ENCODE data around the gene GFOD1. TPM values are rescaled to one million over a fixed set of nuclear protein-coding genes. Genes with fewer than 3 reads are reported as not detected.
"Not testable (repeated sequence)": the region's sequence is repeated elsewhere in the genome, so short reads cannot be mapped to it uniquely, and the experiment has no call there.

GFOD1 gene
- total and polyA plus RNA-seq, 7 experiments from 2014 or later = 0.24 to 10.8 (median 1.4) TPM; not detected in 1

DNA sequence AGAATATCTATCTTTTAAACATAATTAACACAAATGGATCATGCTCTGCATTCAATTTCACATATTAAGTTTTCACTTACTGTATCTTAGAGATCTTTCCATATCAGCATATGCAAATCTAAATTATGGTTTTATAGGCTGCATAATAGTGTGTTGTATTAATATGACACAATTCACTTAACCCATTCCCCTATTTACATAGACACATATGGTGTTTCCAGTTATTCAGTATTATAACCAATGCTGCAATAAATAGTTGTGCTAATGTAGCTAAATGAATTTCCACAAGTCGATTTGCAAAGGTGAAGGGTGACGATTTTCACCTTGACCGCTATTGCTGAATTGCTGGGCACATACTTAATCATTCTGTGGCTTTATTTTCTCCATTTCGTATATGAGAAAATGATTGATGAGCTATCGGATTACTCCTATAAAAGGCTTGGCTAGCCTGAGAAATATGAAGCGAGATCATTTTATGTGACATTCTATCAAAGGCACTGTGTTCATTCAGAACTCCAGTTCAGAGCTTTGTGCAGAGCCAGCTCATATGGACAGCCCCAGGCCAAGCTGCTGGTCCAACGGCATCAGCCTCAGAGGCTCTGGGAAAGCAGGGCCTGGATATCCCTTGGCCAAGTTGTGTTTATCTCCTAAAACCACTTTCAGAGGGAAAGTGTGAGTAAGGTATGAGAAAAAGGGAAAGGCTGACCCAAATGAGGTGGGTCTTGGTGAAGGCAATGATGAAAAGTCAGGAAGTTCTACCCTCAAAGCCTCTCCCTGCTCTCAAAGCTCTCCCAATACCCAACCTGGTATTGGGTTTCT, 50.8 kb downstream of the GFOD1 start:
- Mint-ChIP-seq H3K4me3 (peak overlapping the region in 1 of 10 donors; percentile 24), H3K27ac (no peak overlapping the region), H3K27me3 (no peaks in the 10 kb centered on the region), H3K9me3 (peaks cover 0 to 6% (median 0%) of the 10 kb centered on the region in 11 donors), H3K4me1 (peaks cover 8 to 49% (median 36%) of the 10 kb centered on the region in 7 donors), H3K36me3 (peaks cover 0 to 14% (median 0%) of the 10 kb centered on the region in 5 donors)
- ChIA-PET CTCF (interaction anchor here (0.5 kb wide), 1 partner anchor 105 kb away, joined by 3 read pairs; no protein-coding TSS in a partner anchor), POLR2A (no interaction called here)
- DNase-seq = no peak
- Histone ChIP-seq H3K27ac (ENCODE audit: low read depth, low read length) (no peak overlapping the region), H3K9me3 (ENCODE audit: control insufficient read depth in 2 of 3, low read length in 3 of 3) (no peaks in the 10 kb centered on the region), H3K36me3 (ENCODE audit: control insufficient read depth in 2 of 3, insufficient read depth in 3 of 3, low read length in 3 of 3) (no peaks in the 10 kb centered on the region), H3K27me3 (ENCODE audit: control insufficient read depth in 2 of 2, insufficient read depth in 2 of 2, low read length in 2 of 2) (no peaks in the 10 kb centered on the region), H3K4me3 (ENCODE audit: low read length) (no peak overlapping the region), H3K4me1 (ENCODE audit: control insufficient read depth in 2 of 2, insufficient read depth in 2 of 2, low read length in 2 of 2) (peaks cover 4 to 34% of the 10 kb centered on the region in 2 donors)
- intact Hi-C loops (cut with micrococcal nuclease) = no loop called here
- no peak for ATAC-seq

DNA sequence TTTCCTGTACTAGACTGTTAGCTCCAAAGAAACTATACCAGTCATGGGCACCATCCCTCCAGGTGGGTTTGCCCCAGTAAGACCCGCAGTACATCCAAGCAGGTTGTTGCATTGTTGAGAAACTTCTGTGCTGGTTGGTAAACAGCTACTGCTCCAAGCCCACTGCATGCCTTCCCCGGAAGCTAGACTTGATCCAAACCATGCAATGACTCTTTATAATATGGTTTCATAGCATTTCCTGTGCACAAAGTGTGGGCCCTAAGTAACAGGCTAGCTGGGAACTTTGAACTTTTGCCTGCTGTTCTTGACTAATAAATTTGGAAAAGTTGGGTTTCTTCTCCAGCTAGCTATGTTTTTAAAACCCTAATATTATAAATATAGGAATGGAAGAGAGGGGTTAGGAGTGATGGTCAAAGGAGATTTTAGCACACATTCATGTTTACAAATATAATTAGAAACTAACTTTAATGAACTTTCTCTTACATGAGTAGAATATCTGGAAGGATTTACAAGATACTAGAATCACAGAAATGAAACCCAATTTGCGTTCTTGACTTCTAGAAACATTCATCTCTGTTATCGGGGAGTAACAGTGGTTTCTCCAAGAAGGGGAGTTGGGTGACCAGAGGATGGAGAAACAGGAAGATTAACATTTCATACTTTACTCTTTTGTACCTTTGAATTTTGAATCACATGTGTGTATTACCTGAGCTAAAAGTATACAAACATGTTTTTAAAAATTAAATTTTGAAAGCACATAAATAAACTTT, 51.7 kb downstream of the GFOD1 start:
- DNase-seq = no peak
- Mint-ChIP-seq H3K36me3 (peaks cover 0 to 15% (median 0%) of the 10 kb centered on the region in 5 donors), H3K4me3 (peak overlapping the region in 5 of 10 donors; percentile 42 to 72 (median 61)), H3K9me3 (peaks cover 0 to 6% (median 0%) of the 10 kb centered on the region in 11 donors), H3K27me3 (no peaks in the 10 kb centered on the region), H3K27ac (peak overlapping the region in 4 of 9 donors; percentile 29 to 58 (median 40)), H3K4me1 (peaks cover 8 to 59% (median 44%) of the 10 kb centered on the region in 7 donors)
- H3K36me3 ChIP-seq (ENCODE audit: control insufficient read depth in 2 of 3, insufficient read depth in 3 of 3, low read length in 3 of 3) = no peaks in the 10 kb centered on the region
- H3K4me3 ChIP-seq (ENCODE audit: low read length) = no peak overlapping the region
- CTCF ChIA-PET = no interaction called here
- no peaks in the 10 kb centered on the region for H3K27me3 ChIP-seq (ENCODE audit: control insufficient read depth in 2 of 2, insufficient read depth in 2 of 2, low read length in 2 of 2)
- ATAC-seq = no peak
- no peaks in the 10 kb centered on the region for H3K9me3 ChIP-seq (ENCODE audit: control insufficient read depth in 2 of 3, low read length in 3 of 3)
- POLR2A ChIA-PET = no interaction called here
- H3K27ac ChIP-seq (ENCODE audit: low read depth, low read length) = no peak overlapping the region
- H3K4me1 ChIP-seq (ENCODE audit: control insufficient read depth in 2 of 2, insufficient read depth in 2 of 2, low read length in 2 of 2) = peaks cover 4 to 43% of the 10 kb centered on the region in 2 donors
- intact Hi-C loops (cut with micrococcal nuclease) = no loop called here

DNA sequence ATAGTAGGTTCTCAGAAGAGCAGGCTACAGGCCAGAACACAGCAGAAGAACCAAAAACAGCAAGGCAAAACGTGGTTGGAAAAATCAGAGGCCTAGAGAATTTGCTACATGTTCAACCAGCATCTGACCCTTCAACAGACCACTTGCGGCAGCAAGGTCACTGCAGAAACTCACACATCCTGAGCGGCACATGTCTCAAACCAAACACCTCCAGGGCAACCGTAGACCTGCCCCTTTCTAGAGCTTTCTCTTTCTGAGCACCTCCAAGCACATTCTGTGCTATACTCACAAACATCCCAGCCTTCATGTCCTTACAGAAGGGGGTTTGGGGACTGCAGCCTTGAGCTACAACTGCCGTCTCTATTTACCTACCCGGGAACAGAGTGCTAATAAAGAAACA, 52.6 kb downstream of the GFOD1 start:
- H3K36me3 ChIP-seq (ENCODE audit: control insufficient read depth in 2 of 3, insufficient read depth in 3 of 3, low read length in 3 of 3) = no peaks in the 10 kb centered on the region
- ATAC-seq = peak; percentile 24
- ChIA-PET CTCF (no interaction called here), POLR2A (no interaction called here)
- no peaks in the 10 kb centered on the region for H3K27me3 ChIP-seq (ENCODE audit: control insufficient read depth in 2 of 2, insufficient read depth in 2 of 2, low read length in 2 of 2)
- Mint-ChIP-seq H3K27ac (peak overlapping the region in 1 of 9 donors; percentile 36), H3K36me3 (peaks cover 0 to 15% (median 0%) of the 10 kb centered on the region in 5 donors), H3K4me3 (peak overlapping the region in 2 of 10 donors; percentile 3 to 33), H3K4me1 (peaks cover 8 to 63% (median 45%) of the 10 kb centered on the region in 7 donors), H3K9me3 (peaks cover 0 to 6% (median 0%) of the 10 kb centered on the region in 11 donors), H3K27me3 (no peaks in the 10 kb centered on the region)
- no peak overlapping the region for H3K4me3 ChIP-seq (ENCODE audit: low read length)
- intact Hi-C loops (cut with micrococcal nuclease) = no loop called here
- peaks cover 4 to 46% of the 10 kb centered on the region in 2 donors for H3K4me1 ChIP-seq (ENCODE audit: control insufficient read depth in 2 of 2, insufficient read depth in 2 of 2, low read length in 2 of 2)
- no peak for DNase-seq
- no peaks in the 10 kb centered on the region for H3K9me3 ChIP-seq (ENCODE audit: control insufficient read depth in 2 of 3, low read length in 3 of 3)
- H3K27ac ChIP-seq (ENCODE audit: low read depth, low read length) = no peak overlapping the region

DNA sequence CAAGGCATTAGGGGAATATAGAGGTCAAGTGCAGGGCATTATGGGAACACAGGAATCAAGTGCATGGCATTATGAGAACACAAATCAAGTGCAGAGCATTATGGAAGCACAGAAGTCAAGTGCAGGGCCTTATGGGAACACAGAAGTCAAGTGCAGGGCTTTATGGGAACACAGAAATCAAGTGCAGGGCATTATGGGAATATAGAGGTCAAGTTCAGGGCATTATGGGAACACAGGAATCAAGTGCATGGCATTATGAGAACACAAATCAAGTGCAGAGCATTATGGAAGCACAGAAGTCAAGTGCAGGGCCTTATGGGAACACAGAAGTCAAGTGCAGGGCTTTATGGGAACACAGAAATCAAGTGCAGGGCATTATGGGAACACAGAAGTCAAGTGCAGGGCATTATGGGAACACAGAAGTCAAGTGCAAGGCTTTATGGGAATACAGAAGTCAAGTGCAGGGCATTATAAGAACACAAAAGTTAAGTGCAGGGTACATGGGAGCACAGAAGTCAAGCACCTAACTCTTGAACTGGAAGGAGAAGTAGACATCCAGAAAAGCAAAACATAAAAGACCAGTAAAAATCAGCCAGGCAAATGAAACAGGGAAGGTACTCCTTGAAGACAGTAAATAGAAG, 53.1 kb downstream of the GFOD1 start:
- intact Hi-C loops (cut with micrococcal nuclease) = not testable (repeated sequence)

DNA sequence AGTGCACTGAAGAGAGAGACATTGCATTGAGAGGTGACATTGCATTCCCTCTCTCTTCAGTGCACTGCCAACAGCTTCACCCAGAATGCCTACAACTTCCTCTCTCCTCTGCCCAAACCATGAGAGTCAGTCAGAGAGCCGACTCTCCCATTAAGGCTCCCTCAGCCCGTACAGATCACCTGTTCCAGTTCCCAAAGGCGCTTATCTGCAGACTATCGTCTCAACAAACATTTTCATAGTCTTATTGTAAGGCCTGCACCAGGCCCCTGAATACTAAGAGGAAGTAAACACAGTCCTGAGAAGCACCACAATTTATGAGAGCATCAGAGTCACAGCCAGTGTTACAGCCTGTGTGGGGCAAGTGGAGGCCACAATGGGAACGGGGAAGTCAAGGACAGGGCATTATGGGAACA, 53.7 kb downstream of the GFOD1 start:
- peak; percentile 54 for ATAC-seq
- Mint-ChIP-seq H3K9me3 (peaks cover 0 to 6% (median 0%) of the 10 kb centered on the region in 11 donors), H3K36me3 (peaks cover 0 to 16% (median 0%) of the 10 kb centered on the region in 5 donors), H3K4me3 (peak overlapping the region in 1 of 10 donors; percentile 51), H3K27ac (peak overlapping the region in 3 of 9 donors; percentile 66 to 76 (median 75)), H3K4me1 (peaks cover 16 to 70% (median 53%) of the 10 kb centered on the region in 7 donors), H3K27me3 (no peaks in the 10 kb centered on the region)
- Histone ChIP-seq H3K27ac (ENCODE audit: low read depth, low read length) (no peak overlapping the region), H3K4me1 (ENCODE audit: control insufficient read depth in 2 of 2, insufficient read depth in 2 of 2, low read length in 2 of 2) (peaks cover 11 to 54% of the 10 kb centered on the region in 2 donors), H3K4me3 (ENCODE audit: low read length) (no peak overlapping the region), H3K9me3 (ENCODE audit: control insufficient read depth in 2 of 3, low read length in 3 of 3) (no peaks in the 10 kb centered on the region), H3K36me3 (ENCODE audit: control insufficient read depth in 2 of 3, insufficient read depth in 3 of 3, low read length in 3 of 3) (no peaks in the 10 kb centered on the region), H3K27me3 (ENCODE audit: control insufficient read depth in 2 of 2, insufficient read depth in 2 of 2, low read length in 2 of 2) (no peaks in the 10 kb centered on the region)
- ChIA-PET CTCF (no interaction called here), POLR2A (no interaction called here)
- intact Hi-C loops (cut with micrococcal nuclease) = no loop called here
- DNase-seq = no peak

More for the DNA sequence above, 53.1 kb downstream of the GFOD1 start:
- peaks cover 0 to 17% (median 0%) of the 10 kb centered on the region in 5 donors for H3K36me3 Mint-ChIP-seq
- peak overlapping the region in 2 of 10 donors; percentile 3 to 33 for H3K4me3 Mint-ChIP-seq
- H3K9me3 ChIP-seq (ENCODE audit: control insufficient read depth in 2 of 3, low read length in 3 of 3); H3K27me3 ChIP-seq (ENCODE audit: control insufficient read depth in 2 of 2, insufficient read depth in 2 of 2, low read length in 2 of 2); H3K27me3 Mint-ChIP-seq; POLR2A ChIA-PET; H3K36me3 ChIP-seq (ENCODE audit: control insufficient read depth in 2 of 3, insufficient read depth in 3 of 3, low read length in 3 of 3); ATAC-seq; H3K9me3 Mint-ChIP-seq; CTCF ChIA-PET; DNase-seq; H3K27ac ChIP-seq (ENCODE audit: low read depth, low read length); H3K4me3 ChIP-seq (ENCODE audit: low read length): not testable (repeated sequence)
- peak overlapping the region in 2 of 9 donors; percentile 66 to 75 for H3K27ac Mint-ChIP-seq
- peaks cover 6 to 49% of the 10 kb centered on the region in 2 donors for H3K4me1 ChIP-seq (ENCODE audit: control insufficient read depth in 2 of 2, insufficient read depth in 2 of 2, low read length in 2 of 2)
- peaks cover 11 to 68% (median 48%) of the 10 kb centered on the region in 7 donors for H3K4me1 Mint-ChIP-seq

DNA sequence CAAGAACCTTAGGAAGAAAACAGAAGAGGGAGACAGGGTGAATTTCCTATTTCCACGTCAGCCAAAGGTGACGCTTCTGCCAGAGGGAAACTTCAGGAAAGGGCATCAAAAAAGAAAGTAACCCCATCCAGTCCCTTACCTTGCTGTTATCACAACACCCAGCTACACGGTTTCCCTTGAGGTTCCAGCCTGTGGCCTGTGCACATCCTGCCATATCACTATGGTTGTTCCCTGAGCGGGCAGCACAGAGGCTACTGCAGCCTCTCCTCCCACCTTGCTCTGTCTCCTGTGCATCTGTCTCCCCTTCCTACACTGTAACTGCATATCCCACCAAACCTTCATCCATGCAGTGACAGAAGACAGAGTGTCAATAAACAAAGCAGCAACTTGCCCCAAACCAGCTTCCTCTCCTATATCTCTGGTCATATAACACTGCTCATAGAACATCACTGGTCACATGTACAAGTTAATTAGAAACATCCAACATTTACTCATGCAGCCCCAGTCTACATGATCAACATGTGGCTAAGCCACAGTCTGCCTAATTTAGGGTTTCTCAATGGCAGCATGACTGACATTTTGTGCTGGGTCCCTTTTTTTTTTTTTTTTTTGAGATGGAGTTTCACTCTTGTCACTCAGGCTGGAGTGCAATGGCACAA, 54.7 kb downstream of the GFOD1 start:
- peaks cover 27 to 81% (median 64%) of the 10 kb centered on the region in 7 donors for H3K4me1 Mint-ChIP-seq
- H3K9me3 Mint-ChIP-seq = peaks cover 0 to 6% (median 0%) of the 10 kb centered on the region in 11 donors
- intact Hi-C loops (cut with micrococcal nuclease) = no loop called here
- Histone ChIP-seq H3K27ac (ENCODE audit: low read depth, low read length) (no peak overlapping the region), H3K9me3 (ENCODE audit: control insufficient read depth in 2 of 3, low read length in 3 of 3) (no peaks in the 10 kb centered on the region), H3K27me3 (ENCODE audit: control insufficient read depth in 2 of 2, insufficient read depth in 2 of 2, low read length in 2 of 2) (no peaks in the 10 kb centered on the region), H3K4me1 (ENCODE audit: control insufficient read depth in 2 of 2, insufficient read depth in 2 of 2, low read length in 2 of 2) (peaks cover 22 to 64% of the 10 kb centered on the region in 2 donors), H3K36me3 (ENCODE audit: control insufficient read depth in 2 of 3, insufficient read depth in 3 of 3, low read length in 3 of 3) (no peaks in the 10 kb centered on the region), H3K4me3 (ENCODE audit: low read length) (no peak overlapping the region)
- H3K36me3 Mint-ChIP-seq = peaks cover 0 to 16% (median 0%) of the 10 kb centered on the region in 5 donors
- ATAC-seq = peak; percentile 28
- H3K27ac Mint-ChIP-seq = peak overlapping the region in 4 of 9 donors; percentile 5 to 51 (median 20)
- peak overlapping the region in 2 of 10 donors; percentile 29 to 48 for H3K4me3 Mint-ChIP-seq
- POLR2A ChIA-PET = no interaction called here
- no peak for DNase-seq
- H3K27me3 Mint-ChIP-seq = peaks cover 0 to 2% (median 0%) of the 10 kb centered on the region in 5 donors
- CTCF ChIA-PET = no interaction called here
